DND-41 (cell line): ENCODE measurements around the gene PGAM2.

ENCODE experiments used
- ATAC-seq: fragments of 200-7000 bp; cut with Tn5 transposase; 3 replicates; pipeline ENCODE4 v1.9.1; 2021; ENCODE audit warnings: low read depth; ENCODE audit not compliant: insufficient read depth
- DNase-seq: peaks from one replicate; pipeline ENCODE4 v3.0.0-alpha.2; 2020
- H2AFZ ChIP-seq: 2 replicates; pipeline ENCODE4 v1.6.0; 2012; ENCODE audit warnings: low read depth, low read length
- H3K27ac ChIP-seq: 2 replicates; pipeline ENCODE4 v1.5.1; 2012; ENCODE audit warnings: low read length, inconsistent platforms
- H3K27me3 ChIP-seq: fragments of 200-600 bp; sonication (generic); 2 replicates; pipeline ENCODE4 v1.6.0; 2012; ENCODE audit warnings: low read length, mild to moderate bottlenecking, inconsistent platforms; ENCODE audit not compliant: insufficient read depth, poor library complexity
- H3K36me3 ChIP-seq: 2 replicates; pipeline ENCODE4 v1.5.1; 2012; ENCODE audit warnings: low read length, inconsistent platforms; ENCODE audit not compliant: insufficient read depth
- H3K4me1 ChIP-seq: 2 replicates; pipeline ENCODE4 v1.5.1; 2012; ENCODE audit warnings: mild to moderate bottlenecking, low read length; ENCODE audit not compliant: insufficient read depth
- H3K4me2 ChIP-seq: 2 replicates; pipeline ENCODE4 v1.6.0; 2012; ENCODE audit warnings: mild to moderate bottlenecking, moderate library complexity, low read length, inconsistent platforms; ENCODE audit not compliant: insufficient read depth
- H3K4me3 ChIP-seq, 2 experiments: fragments of 200-600 bp in 1 of 2; shearing (Covaris generic) in 1 of 2; 2 replicates each; pipeline ENCODE4 v1.5.1; 2012 to 2016; ENCODE audit warnings: inconsistent platforms in 2 of 2, low read length in 2 of 2, mild to moderate bottlenecking in 2 of 2, low read depth in 1 of 2, moderate library complexity in 1 of 2
- H3K79me2 ChIP-seq: 2 replicates; pipeline ENCODE4 v1.6.0; 2012; ENCODE audit warnings: low read length, inconsistent platforms; ENCODE audit not compliant: insufficient read depth
- H3K9ac ChIP-seq: 2 replicates; pipeline ENCODE4 v1.6.0; 2012; ENCODE audit warnings: low read depth, mild to moderate bottlenecking, inconsistent platforms, low read length, moderate library complexity
- H3K9me3 ChIP-seq: 2 replicates; pipeline ENCODE4 v1.5.1; 2012; ENCODE audit warnings: low read length, moderate library complexity, mild to moderate bottlenecking, inconsistent platforms; ENCODE audit not compliant: insufficient read depth, severe bottlenecking
- H4K20me1 ChIP-seq: 2 replicates; pipeline ENCODE4 v1.6.0; 2012; ENCODE audit warnings: low read length; ENCODE audit not compliant: insufficient read depth
- EZH2 ChIP-seq: IDR thresholded peaks from 3 replicates; pipeline ENCODE4 v1.6.1; 2012; ENCODE audit warnings: borderline replicate concordance, low read depth, mild to moderate bottlenecking, moderate library complexity, low read length, inconsistent platforms; ENCODE audit not compliant: severe bottlenecking
- TF ChIP-seq, protein P1 (sequence below): IDR thresholded peaks from 2 replicates; pipeline ENCODE4 v1.5.1; 2012; ENCODE audit warnings: borderline replicate concordance, low read length, moderate library complexity, mild to moderate bottlenecking; ENCODE audit not compliant: poor library complexity, severe bottlenecking; ENCODE audit errors: extremely low read depth

The PGAM2 gene

DNA sequence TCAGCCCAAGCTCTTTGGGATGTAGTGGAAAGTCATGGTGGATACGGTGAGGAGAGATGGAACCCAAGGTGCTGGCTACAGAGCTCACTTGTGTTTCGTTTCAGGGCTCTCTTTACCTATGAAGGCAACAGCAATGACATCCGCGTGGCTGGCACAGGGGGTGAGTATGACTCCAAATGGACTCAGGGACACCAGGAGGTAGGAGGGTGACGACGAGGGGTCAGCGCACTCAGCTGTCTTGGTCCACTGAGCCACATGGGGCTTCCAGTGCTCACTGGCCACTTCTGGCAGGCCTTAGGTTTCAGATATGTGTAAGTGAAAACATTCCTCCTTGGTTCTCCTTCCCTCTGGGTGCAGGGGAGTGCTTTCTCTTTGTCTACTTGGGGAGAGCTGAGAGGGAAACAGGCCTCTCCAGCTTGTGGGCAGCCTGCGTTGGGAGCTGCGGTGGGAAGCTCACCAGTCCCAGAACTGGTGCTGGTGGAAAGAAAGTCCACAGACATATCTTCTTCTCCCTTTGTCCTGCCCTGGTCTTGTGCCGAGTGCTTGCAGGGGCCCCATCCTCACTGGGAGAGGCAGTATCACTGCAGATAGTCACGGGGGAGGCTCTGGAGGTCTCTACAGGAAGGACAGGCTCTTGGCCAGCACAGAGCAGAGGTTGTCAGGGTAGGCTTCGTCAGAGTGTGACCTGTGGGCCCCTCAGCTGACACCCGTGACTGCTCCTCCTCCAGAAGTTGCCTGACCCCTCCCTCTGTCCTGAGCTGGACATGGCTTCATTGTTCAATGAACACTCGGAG, 15.0 kb downstream of the PGAM2 start:
- H3K27ac ChIP-seq: peak overlapping the region; percentile 26; the same call in 1 of the 2 replicates
- DNase-seq: no peak
- no peak for TF ChIP-seq EZH2
- TF ChIP-seq, protein P1, sequence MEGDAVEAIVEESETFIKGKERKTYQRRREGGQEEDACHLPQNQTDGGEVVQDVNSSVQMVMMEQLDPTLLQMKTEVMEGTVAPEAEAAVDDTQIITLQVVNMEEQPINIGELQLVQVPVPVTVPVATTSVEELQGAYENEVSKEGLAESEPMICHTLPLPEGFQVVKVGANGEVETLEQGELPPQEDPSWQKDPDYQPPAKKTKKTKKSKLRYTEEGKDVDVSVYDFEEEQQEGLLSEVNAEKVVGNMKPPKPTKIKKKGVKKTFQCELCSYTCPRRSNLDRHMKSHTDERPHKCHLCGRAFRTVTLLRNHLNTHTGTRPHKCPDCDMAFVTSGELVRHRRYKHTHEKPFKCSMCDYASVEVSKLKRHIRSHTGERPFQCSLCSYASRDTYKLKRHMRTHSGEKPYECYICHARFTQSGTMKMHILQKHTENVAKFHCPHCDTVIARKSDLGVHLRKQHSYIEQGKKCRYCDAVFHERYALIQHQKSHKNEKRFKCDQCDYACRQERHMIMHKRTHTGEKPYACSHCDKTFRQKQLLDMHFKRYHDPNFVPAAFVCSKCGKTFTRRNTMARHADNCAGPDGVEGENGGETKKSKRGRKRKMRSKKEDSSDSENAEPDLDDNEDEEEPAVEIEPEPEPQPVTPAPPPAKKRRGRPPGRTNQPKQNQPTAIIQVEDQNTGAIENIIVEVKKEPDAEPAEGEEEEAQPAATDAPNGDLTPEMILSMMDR: no peak
- H3K27me3 ChIP-seq: no peaks in the 10 kb centered on the region
- no peak overlapping the region for H2AFZ ChIP-seq
- H3K4me3 ChIP-seq: no peak overlapping the region
- no peak for ATAC-seq
- no peak overlapping the region for H3K4me2 ChIP-seq
- H3K36me3 ChIP-seq: peaks cover 76% of the 10 kb centered on the region
- peaks cover 78% of the 10 kb centered on the region for H3K79me2 ChIP-seq
- H3K9ac ChIP-seq: no peak overlapping the region
- no peaks in the 10 kb centered on the region for H3K9me3 ChIP-seq
- H4K20me1 ChIP-seq: peaks cover 68% of the 10 kb centered on the region
- H3K4me1 ChIP-seq: peaks cover 24% of the 10 kb centered on the region

DNA sequence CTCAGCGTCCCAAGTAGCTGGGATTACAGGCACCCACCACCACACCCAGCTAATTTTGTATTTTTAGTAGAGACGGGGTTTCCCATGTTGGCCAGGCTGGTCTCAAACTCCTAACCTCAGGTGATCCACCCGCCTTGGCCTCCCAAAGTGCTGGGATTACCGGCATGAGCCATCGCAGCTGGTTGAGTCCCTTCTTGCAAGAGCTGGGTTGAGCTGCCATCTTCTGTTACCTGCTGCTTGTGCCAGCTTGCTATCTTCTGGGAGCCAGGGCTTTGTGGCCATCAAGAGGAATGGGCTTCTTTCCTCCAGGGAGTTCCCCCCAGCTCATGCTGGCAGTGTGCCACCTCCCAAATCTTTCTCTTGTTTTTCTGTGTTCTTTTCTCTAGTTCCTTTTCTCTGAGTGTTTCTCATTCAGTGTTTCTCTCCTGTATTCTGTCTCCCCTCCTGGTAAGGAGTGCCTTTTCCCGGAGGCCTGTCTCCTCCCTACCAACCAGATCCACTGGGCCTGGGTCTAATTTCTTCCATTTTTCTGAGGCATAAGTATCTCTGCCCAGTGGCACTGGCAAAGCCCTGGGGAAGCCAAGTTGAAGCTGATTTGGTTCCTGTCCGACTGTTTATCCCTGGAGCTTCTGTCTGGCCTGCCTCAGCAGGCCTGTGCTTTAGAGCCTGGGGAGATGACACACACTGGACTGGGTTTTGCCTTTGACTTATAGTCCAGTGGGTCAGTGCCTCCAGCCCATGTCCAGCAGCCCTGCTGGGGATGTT, 17.2 kb downstream of the PGAM2 start:
- Histone ChIP-seq H3K27ac (no peak overlapping the region), H3K79me2 (peaks cover 84% of the 10 kb centered on the region), H4K20me1 (peaks cover 63% of the 10 kb centered on the region), H2AFZ (no peak overlapping the region), H3K27me3 (no peaks in the 10 kb centered on the region), H3K4me1 (peaks cover 34% of the 10 kb centered on the region), H3K9me3 (no peaks in the 10 kb centered on the region), H3K4me2 (no peak overlapping the region), H3K9ac (no peak overlapping the region), H3K4me3 (no peak overlapping the region), H3K36me3 (peaks cover 59% of the 10 kb centered on the region)
- ATAC-seq: no peak
- TF ChIP-seq, protein P1: no peak
- no peak for TF ChIP-seq EZH2
- no peak for DNase-seq

DNA sequence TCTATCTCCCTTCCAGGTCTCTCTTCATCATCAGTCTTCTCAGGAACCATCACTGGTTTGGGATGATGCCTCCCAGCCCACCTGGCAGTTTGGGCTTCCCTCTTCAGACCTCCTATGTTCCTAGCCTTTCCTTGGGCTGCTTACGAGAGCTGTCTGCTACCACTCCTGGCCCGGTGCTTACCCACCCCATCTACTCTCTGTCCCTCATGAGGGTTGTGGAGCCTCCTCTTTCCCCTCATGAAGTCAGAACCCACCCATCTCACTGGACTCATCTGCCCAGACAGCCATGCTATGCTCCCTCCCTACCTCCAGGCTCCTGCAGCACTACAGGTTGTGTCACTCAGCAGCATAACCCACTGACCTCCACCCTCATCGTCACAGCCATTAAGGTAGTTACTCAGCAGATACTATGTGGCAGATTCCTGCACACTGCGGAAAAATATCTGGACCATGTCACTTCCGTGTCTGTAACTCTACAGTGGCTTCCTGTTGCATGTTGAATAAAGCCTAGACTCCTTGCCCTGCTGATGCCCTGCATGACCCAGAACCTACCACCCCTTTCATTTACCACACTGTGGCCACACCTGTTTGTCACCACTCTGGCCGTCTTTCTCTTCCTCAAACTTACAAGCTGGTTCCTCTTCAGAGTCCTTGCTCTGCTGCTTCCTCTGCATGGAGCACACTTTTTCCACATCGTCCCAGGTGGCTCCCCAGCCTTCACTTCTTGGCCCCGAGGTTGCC, 18.9 kb downstream of the PGAM2 start:
- Histone ChIP-seq H2AFZ (no peak overlapping the region), H3K27me3 (no peaks in the 10 kb centered on the region), H3K9me3 (no peaks in the 10 kb centered on the region), H3K4me2 (peak overlapping the region; percentile 85), H4K20me1 (peaks cover 52% of the 10 kb centered on the region), H3K36me3 (peaks cover 44% of the 10 kb centered on the region), H3K9ac (peak overlapping the region; percentile 94; the same call in 1 of the 2 replicates), H3K27ac (peak overlapping the region; percentile 97), H3K4me1 (peaks cover 34% of the 10 kb centered on the region), H3K79me2 (peaks cover 72% of the 10 kb centered on the region), H3K4me3 (peak overlapping the region in 1 of 2 experiments; percentile 93; a peak in 2 of 4 replicates)
- DNase-seq: no peak
- no peak for ATAC-seq
- TF ChIP-seq EZH2: no peak
- TF ChIP-seq, protein P1: no peak
